GM19467 (cell line): ENCODE data around the gene RAB23.

Experiments
- ATAC-seq: cut with Tn5 transposase; IDR thresholded peaks from one replicate; pipeline ENCODE4 v1.9.1; 2021; ENCODE audit warnings: mild to moderate bottlenecking, moderate library complexity; ENCODE audit not compliant: unreplicated experiment

RAB23 gene

DNA sequence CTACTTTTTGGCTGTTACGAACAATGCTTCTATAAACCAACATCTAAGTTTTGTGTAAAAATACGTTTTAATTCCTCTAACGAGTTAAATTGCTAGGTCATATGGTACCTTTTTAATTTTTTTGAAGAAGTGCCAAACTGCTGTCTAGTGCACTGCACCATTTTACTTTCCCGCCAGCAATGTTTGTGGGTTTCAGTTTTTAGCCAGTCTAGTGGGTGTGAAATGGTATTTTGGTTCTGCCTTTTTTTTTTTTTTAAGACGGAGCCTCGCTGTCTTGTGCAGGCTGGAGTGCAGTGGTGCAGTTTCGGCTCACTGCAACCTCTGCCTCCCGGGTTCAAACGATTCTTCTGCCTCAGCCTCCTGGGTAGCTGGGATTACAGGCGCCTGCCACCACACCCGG lies 84.1 kb downstream of the RAB23 start:
- no peak for ATAC-seq

DNA sequence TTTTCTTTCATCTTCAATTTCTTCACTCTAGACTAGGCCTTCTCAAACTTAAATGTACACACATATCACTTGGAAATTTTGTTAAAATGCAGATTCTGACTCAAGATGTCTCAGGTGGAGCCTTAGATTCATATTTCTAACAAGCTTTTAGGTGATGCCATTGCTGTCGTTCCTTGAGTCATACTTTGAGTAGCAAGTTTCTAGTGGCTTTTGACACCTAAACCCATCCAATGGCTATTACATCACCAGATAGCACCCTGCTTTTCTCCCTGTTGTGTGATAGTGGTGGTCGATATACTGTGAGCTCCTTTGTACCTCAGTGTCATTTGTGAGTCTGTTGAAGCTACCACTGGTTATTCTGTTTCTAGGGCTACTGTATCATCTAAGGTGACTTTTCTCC lies 84.8 kb downstream of the RAB23 start:
- ATAC-seq, result no peak
